ENCODE measurements around the gene NTRK2. TPM values are rescaled to one million over a fixed set of nuclear protein-coding genes. Genes with fewer than 3 reads are reported as not detected.

The NTRK2 gene
- total RNA-seq, 6 experiments from 2014 or later, result 0.18 to 0.49 (median 0.30) TPM

GRCh38 chr9:84843175-84843824, 173.8 kb downstream of the NTRK2 start:
- intact Hi-C loops (cut with DNase I), result no loop called here
- Histone ChIP-seq H3K4me1 (no peaks in the 10 kb centered on the region), H3K36me3 (no peaks in the 10 kb centered on the region), H3K4me3 (no peak overlapping the region), H3K27me3 (no peaks in the 10 kb centered on the region), H3K27ac (no peak overlapping the region), H3K9me3 (no peaks in the 10 kb centered on the region)
- DNase-seq (no peak), ATAC-seq (no peak)
- WGBS (ENCODE audit: insufficient coverage, low coverage, low lambda C conversion rate, missing lambda C conversion rate), result 46% methylated on average over 3 of the region's 5 CpGs
- TF ChIP-seq, protein P1, sequence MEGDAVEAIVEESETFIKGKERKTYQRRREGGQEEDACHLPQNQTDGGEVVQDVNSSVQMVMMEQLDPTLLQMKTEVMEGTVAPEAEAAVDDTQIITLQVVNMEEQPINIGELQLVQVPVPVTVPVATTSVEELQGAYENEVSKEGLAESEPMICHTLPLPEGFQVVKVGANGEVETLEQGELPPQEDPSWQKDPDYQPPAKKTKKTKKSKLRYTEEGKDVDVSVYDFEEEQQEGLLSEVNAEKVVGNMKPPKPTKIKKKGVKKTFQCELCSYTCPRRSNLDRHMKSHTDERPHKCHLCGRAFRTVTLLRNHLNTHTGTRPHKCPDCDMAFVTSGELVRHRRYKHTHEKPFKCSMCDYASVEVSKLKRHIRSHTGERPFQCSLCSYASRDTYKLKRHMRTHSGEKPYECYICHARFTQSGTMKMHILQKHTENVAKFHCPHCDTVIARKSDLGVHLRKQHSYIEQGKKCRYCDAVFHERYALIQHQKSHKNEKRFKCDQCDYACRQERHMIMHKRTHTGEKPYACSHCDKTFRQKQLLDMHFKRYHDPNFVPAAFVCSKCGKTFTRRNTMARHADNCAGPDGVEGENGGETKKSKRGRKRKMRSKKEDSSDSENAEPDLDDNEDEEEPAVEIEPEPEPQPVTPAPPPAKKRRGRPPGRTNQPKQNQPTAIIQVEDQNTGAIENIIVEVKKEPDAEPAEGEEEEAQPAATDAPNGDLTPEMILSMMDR (IDR thresholded peaks at IDR 0.05), result no peak
- TF ChIP-seq POLR2A (IDR thresholded peaks at IDR 0.05), result no peak

- 70% methylated on average over 6 of the region's 7 CpGs for WGBS (ENCODE audit: insufficient coverage, low coverage, low lambda C conversion rate, missing lambda C conversion rate)
Measured at GRCh38 chr9:84845956-84846900, 176.7 kb downstream of the NTRK2 start.

GRCh38 chr9:84846906-84847305, 177.4 kb downstream of the NTRK2 start:
- TF ChIP-seq POLR2A (IDR thresholded peaks at IDR 0.05), result no peak
- TF ChIP-seq, protein P1 (IDR thresholded peaks at IDR 0.05), result no peak
- H3K4me3 ChIP-seq, result no peak overlapping the region
- H3K4me1 ChIP-seq, result no peaks in the 10 kb centered on the region
- no peaks in the 10 kb centered on the region for H3K9me3 ChIP-seq
- ATAC-seq, result no peak
- no peaks in the 10 kb centered on the region for H3K36me3 ChIP-seq
- DNase-seq, result no peak
- intact Hi-C loops (cut with DNase I), result no loop called here
- H3K27ac ChIP-seq, result no peak overlapping the region
- H3K27me3 ChIP-seq, result no peaks in the 10 kb centered on the region

More at GRCh38 chr9:84845956-84846900, 176.7 kb downstream of the NTRK2 start:
- ATAC-seq (no peak), DNase-seq (no peak)
- H3K36me3 ChIP-seq, result no peaks in the 10 kb centered on the region
- intact Hi-C loops (cut with DNase I), result no loop called here
- no peaks in the 10 kb centered on the region for H3K4me1 ChIP-seq
- no peak for TF ChIP-seq POLR2A (IDR thresholded peaks at IDR 0.05)
- TF ChIP-seq, protein P1 (IDR thresholded peaks at IDR 0.05), result no peak
- no peak overlapping the region for H3K4me3 ChIP-seq
- H3K27me3 ChIP-seq, result no peaks in the 10 kb centered on the region
- no peak overlapping the region for H3K27ac ChIP-seq
- no peaks in the 10 kb centered on the region for H3K9me3 ChIP-seq

DNA sequence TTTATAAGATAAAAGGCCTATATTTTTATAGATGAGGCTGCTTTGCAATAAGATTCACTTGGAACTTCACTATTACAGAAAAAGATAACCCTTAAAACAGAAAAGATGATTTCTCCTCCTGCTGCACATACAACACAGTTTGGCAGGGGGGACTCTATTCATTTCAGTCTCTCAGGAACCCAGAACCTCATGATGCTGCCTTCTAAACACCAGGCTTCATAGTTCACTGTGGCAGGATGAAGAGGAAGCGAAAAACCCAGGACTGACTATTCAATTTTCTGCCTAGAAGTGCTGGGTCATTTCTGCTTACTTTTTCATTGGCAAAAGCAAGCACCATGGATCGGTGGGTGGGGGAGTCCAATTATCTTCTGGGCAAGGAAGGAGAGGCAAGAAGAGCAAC, 179.5 kb downstream of the NTRK2 start:
- Histone ChIP-seq H3K27ac (no peak overlapping the region), H3K27me3 (no peaks in the 10 kb centered on the region), H3K4me3 (no peak overlapping the region), H3K9me3 (no peaks in the 10 kb centered on the region), H3K36me3 (no peaks in the 10 kb centered on the region), H3K4me1 (no peaks in the 10 kb centered on the region)
- no peak for ATAC-seq
- intact Hi-C loops (cut with DNase I), result no loop called here
- TF ChIP-seq, protein P1 (IDR thresholded peaks at IDR 0.05), result no peak
- TF ChIP-seq POLR2A (IDR thresholded peaks at IDR 0.05), result no peak
- WGBS (ENCODE audit: insufficient coverage, low coverage, low lambda C conversion rate, missing lambda C conversion rate), result 52% methylated on average over 2 of the region's 2 CpGs
- no peak for DNase-seq
